ENCODE measurements around the gene CSRP2. TPM values are rescaled to one million over a fixed set of nuclear protein-coding genes. Genes with fewer than 3 reads are reported as not detected.

Gene CSRP2
- total RNA-seq, 4 donors from 2014 or later = 5.0 to 28.6 (median 18.4) TPM

DNA sequence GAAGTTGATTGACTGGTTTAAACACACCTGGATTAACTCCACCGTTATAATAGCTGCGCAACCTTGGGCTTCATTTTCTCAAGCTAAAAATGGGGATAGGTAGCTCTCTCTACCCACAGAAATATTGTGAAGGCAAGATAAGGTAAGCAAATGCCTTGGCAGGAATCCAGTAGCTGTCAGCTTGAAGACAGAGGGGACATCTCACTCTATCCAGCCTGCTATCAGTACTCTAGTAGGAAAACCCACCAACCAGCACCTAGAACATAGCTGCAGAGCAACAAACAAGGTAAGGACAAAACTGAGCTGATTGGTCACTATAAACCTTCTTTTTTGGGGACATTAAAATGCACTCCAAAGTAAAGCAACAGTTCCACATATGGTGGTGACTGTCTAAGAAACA lies 7.7 kb downstream of the CSRP2 start:
- Histone ChIP-seq H3K4me1 (peaks cover 0 to 4% (median 0%) of the 10 kb centered on the region in 4 donors), H3K36me3 (no peaks in the 10 kb centered on the region), H3K27ac (no peak overlapping the region), H3K27me3 (no peaks in the 10 kb centered on the region), H3K4me3 (no peak overlapping the region), H3K9me3 (no peaks in the 10 kb centered on the region)
- TF ChIP-seq POLR2A (IDR thresholded peaks at IDR 0.05) (no peak), CTCF (IDR thresholded peaks at IDR 0.05) (no peak), EP300 (IDR thresholded peaks at IDR 0.05) (no peak)
- no peak for DNase-seq (ENCODE audit: low spot score in 2 of 2)
- 96 to 100% methylated on average over 2 of the region's 2 CpGs for WGBS, 2 donors

DNA sequence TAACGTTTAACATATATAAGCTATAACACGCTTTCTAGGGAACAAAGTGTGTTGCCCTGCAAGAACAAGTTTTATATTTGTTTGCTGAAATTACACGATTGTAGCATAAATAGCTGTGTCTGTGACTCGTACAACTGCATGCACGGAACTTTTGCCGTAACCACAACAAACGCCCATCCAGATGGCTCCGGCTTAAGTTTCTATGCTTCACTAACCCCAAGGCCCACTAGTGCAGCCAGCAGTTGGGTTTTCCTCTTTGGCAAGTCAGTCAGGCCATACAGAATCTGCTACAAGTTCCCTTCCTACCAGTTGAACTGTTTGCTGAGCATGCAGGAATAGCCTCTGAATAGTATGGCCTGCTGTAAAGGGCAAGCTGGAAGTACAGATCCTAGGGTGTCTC lies 12.1 kb downstream of the CSRP2 start:
- Histone ChIP-seq H3K27me3 (no peaks in the 10 kb centered on the region), H3K9me3 (no peaks in the 10 kb centered on the region), H3K4me3 (no peak overlapping the region), H3K36me3 (no peaks in the 10 kb centered on the region), H3K4me1 (peaks cover 0 to 10% (median 0%) of the 10 kb centered on the region in 4 donors), H3K27ac (no peak overlapping the region)
- WGBS, 2 donors = 71 to 74% methylated on average over 8 of the region's 8 CpGs
- TF ChIP-seq POLR2A (IDR thresholded peaks at IDR 0.05) = no peak
- no peak for TF ChIP-seq CTCF (IDR thresholded peaks at IDR 0.05)
- TF ChIP-seq EP300 (IDR thresholded peaks at IDR 0.05) = no peak
- DNase-seq (ENCODE audit: low spot score in 2 of 2) = no peak

DNA sequence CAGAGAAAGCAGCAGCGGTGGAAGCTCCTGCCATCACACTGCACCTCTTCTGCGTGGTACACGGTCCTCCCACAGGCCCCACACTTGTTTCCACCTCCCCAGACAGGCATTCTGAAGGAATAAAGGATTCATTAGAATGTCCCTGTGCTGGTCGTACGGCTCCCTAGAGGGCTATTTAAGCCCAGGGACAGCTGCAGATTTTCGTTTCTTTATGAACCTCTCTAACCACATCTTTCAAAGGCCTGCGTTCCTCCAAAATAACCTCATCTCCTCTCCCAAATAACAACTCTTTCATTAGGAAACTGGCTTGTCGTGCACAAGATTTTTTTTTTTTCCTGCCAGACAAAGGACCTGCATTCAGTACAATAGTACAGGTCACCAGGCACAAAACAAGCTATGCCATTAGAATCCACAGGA lies 12.7 kb downstream of the CSRP2 start:
- no peak for DNase-seq (ENCODE audit: low spot score in 2 of 2)
- WGBS, 2 donors = 44 to 45% methylated on average over 8 of the region's 8 CpGs
- TF ChIP-seq POLR2A (IDR thresholded peaks at IDR 0.05) = no peak
- TF ChIP-seq CTCF (IDR thresholded peaks at IDR 0.05) = no peak
- TF ChIP-seq EP300 (IDR thresholded peaks at IDR 0.05) = no peak
- Histone ChIP-seq H3K27ac (no peak overlapping the region), H3K9me3 (no peaks in the 10 kb centered on the region), H3K36me3 (no peaks in the 10 kb centered on the region), H3K4me1 (peaks cover 0 to 10% (median 0%) of the 10 kb centered on the region in 4 donors), H3K4me3 (no peak overlapping the region), H3K27me3 (no peaks in the 10 kb centered on the region)

- DNase-seq (ENCODE audit: low spot score in 2 of 2) = no peak
- Histone ChIP-seq H3K27ac (no peak overlapping the region), H3K27me3 (no peaks in the 10 kb centered on the region), H3K4me3 (no peak overlapping the region), H3K4me1 (peaks cover 0 to 10% (median 0%) of the 10 kb centered on the region in 4 donors), H3K36me3 (no peaks in the 10 kb centered on the region), H3K9me3 (no peaks in the 10 kb centered on the region)
- TF ChIP-seq POLR2A (IDR thresholded peaks at IDR 0.05) (no peak), CTCF (IDR thresholded peaks at IDR 0.05) (no peak), EP300 (IDR thresholded peaks at IDR 0.05) (no peak)
- 43 to 45% methylated on average over 2 of the region's 2 CpGs for WGBS, 2 donors
These were observed 13.9 kb downstream of the CSRP2 start for GRCh38 chr12:76864791-76865400.

GRCh38 chr12:76863837-76864236 lies 15.0 kb downstream of the CSRP2 start:
- Histone ChIP-seq H3K27ac (no peak overlapping the region), H3K4me3 (no peak overlapping the region), H3K9me3 (no peaks in the 10 kb centered on the region), H3K4me1 (peaks cover 0 to 10% (median 0%) of the 10 kb centered on the region in 4 donors), H3K36me3 (peaks cover 0 to 10% (median 0%) of the 10 kb centered on the region in 3 donors), H3K27me3 (no peaks in the 10 kb centered on the region)
- no peak for DNase-seq (ENCODE audit: low spot score in 2 of 2)
- TF ChIP-seq POLR2A (IDR thresholded peaks at IDR 0.05) = no peak
- no peak for TF ChIP-seq CTCF (IDR thresholded peaks at IDR 0.05)
- TF ChIP-seq EP300 (IDR thresholded peaks at IDR 0.05) = no peak
- 29 to 37% methylated on average over 4 of the region's 4 CpGs for WGBS, 2 donors

All from tibial nerve (tissue), 4 donors.